H1 (cell line): ENCODE data around the gene TGM3. TPM values are rescaled to one million over a fixed set of nuclear protein-coding genes. Genes with fewer than 3 reads are reported as not detected.

Source experiments
- CTCF ChIA-PET: fragments of 300-600 bp; sonication (Branson Sonifier 250); formaldehyde crosslinking; loops from one replicate; lab custom pipeline; 2021; ENCODE audit not compliant: partially characterized antibody; lab: Charles Lee
- POLR2A ChIA-PET: fragments of 300-600 bp; sonication (Branson Sonifier 250); formaldehyde crosslinking; loops from one replicate; lab custom pipeline; 2021; ENCODE audit warnings: inconsistent platforms; ENCODE audit not compliant: partially characterized antibody; lab: Charles Lee
- DNase-seq, 2 experiments: peaks; one replicate each; pipeline versions ENCODE4 v3.0.0 to v3.0.0-alpha.2; 2010 to 2022; ENCODE audit warnings: low spot score in 2 of 2, low read depth in 1 of 2, mixed read lengths in 1 of 2
- FAIRE-seq: peaks from 2 replicates; lab custom pipeline; 2011; peaks lifted over from hg19 to GRCh38; lab: Jason Lieb, UNC
- H2AFZ ChIP-seq: 2 replicates; pipeline ENCODE4 v1.8.1; 2012; ENCODE audit warnings: low read length, inconsistent platforms
- H2AK5ac ChIP-seq: 2 replicates; pipeline ENCODE4 v1.6.1; 2013; ENCODE audit warnings: low read depth, low read length
- H2BK120ac ChIP-seq: replicated peaks from 2 replicates; pipeline ENCODE3; 2013; ENCODE audit warnings: low read depth, low read length, inconsistent platforms
- H2BK12ac ChIP-seq: 2 replicates; pipeline ENCODE4 v1.6.1; 2013; ENCODE audit warnings: low read depth, low read length
- H2BK15ac ChIP-seq: 2 replicates; pipeline ENCODE4 v1.6.1; 2013; ENCODE audit warnings: low read length
- H2BK20ac ChIP-seq: 2 replicates; pipeline ENCODE4 v1.6.1; 2013; ENCODE audit warnings: low read length
- H2BK5ac ChIP-seq: 2 replicates; pipeline ENCODE4 v1.6.1; 2013; ENCODE audit warnings: low read depth, low read length
- H3K14ac ChIP-seq: 2 replicates; pipeline ENCODE4 v1.6.1; 2013; ENCODE audit warnings: inconsistent platforms; ENCODE audit not compliant: insufficient read length
- H3K18ac ChIP-seq: 2 replicates; pipeline ENCODE4 v1.6.1; 2013; ENCODE audit warnings: low read length; ENCODE audit errors: extremely low read depth
- H3K23ac ChIP-seq: 2 replicates; pipeline ENCODE4 v1.6.1; 2013; ENCODE audit warnings: inconsistent platforms; ENCODE audit not compliant: insufficient read length
- H3K23me2 ChIP-seq: 2 replicates; pipeline ENCODE4 v1.6.1; 2013; ENCODE audit warnings: low read depth, low read length
- H3K27ac ChIP-seq: 2 replicates; pipeline ENCODE4 v1.6.1; 2011; ENCODE audit warnings: low read depth, low read length, inconsistent platforms
- H3K27me3 ChIP-seq, 4 experiments: replicated peaks in 1 of 4; 1 replicate in 1 of 4; 2 replicates in 3 of 4; pipeline versions ENCODE4 v1.6.1 to v1.8.1; 2011 to 2013; ENCODE audit warnings: low read length in 3 of 4, mild to moderate bottlenecking in 3 of 4, inconsistent platforms in 2 of 4, mixed read lengths in 2 of 4, moderate library complexity in 1 of 4; ENCODE audit not compliant: control insufficient read depth in 3 of 4, insufficient read depth in 3 of 4; ENCODE audit errors: extremely low read depth in 1 of 4
- H3K36me3 ChIP-seq, 4 experiments: 2 replicates each; pipeline versions ENCODE4 v1.6.1 to v1.8.1; 2011 to 2013; ENCODE audit warnings: mild to moderate bottlenecking in 4 of 4, low read length in 3 of 4, moderate library complexity in 2 of 4, control low read depth in 1 of 4, inconsistent platforms in 1 of 4; ENCODE audit not compliant: insufficient read depth in 4 of 4, control insufficient read depth in 2 of 4
- H3K4ac ChIP-seq: replicated peaks from 2 replicates; pipeline ENCODE3; 2013; ENCODE audit warnings: low read length, low read depth, mixed read lengths, inconsistent platforms; ENCODE audit not compliant: insufficient read length
- H3K4me1 ChIP-seq, 4 experiments: replicated peaks in 1 of 4; 1 replicate in 1 of 4; 2 replicates in 3 of 4; pipeline versions ENCODE4 v1.6.1 to v1.8.1; 2011 to 2013; ENCODE audit warnings: low read length in 3 of 4, inconsistent platforms in 2 of 4, mixed read lengths in 1 of 4; ENCODE audit not compliant: insufficient read depth in 4 of 4, control insufficient read depth in 3 of 4
- H3K4me2 ChIP-seq, 2 experiments: 2 replicates each; pipeline versions ENCODE4 v1.6.1 to v1.8.1; 2011 to 2013; ENCODE audit warnings: low read depth in 2 of 2, low read length in 2 of 2, control low read depth in 1 of 2, inconsistent platforms in 1 of 2, mild to moderate bottlenecking in 1 of 2; ENCODE audit not compliant: insufficient read depth in 1 of 2
- H3K4me3 ChIP-seq, 4 experiments: fragments of 200-600, 300-600 bp in 1 of 4; sonication (generic), shearing (Covaris generic), sonication (Bioruptor Twin) in 1 of 4; 2 replicates each; pipeline versions ENCODE4 v1.5.1 to v1.8.1; 2011 to 2016; ENCODE audit warnings: low read length in 4 of 4, low read depth in 3 of 4, control low read depth in 2 of 4, inconsistent platforms in 2 of 4, mild to moderate bottlenecking in 2 of 4, mixed read lengths in 1 of 4, moderate library complexity in 1 of 4; ENCODE audit not compliant: insufficient read depth in 2 of 4; ENCODE audit errors: extremely low read depth in 1 of 4
- H3K56ac ChIP-seq: replicated peaks from 2 replicates; pipeline ENCODE3; 2013; ENCODE audit warnings: low read depth, mild to moderate bottlenecking, mixed read lengths, low read length, inconsistent platforms; ENCODE audit not compliant: insufficient read length
- H3K79me1 ChIP-seq: 2 replicates; pipeline ENCODE4 v1.6.1; 2013; ENCODE audit warnings: low read depth, low read length, control low read depth
- H3K79me2 ChIP-seq, 2 experiments: 2 replicates each; pipeline versions ENCODE4 v1.6.1 to v1.8.1; 2012 to 2013; ENCODE audit warnings: low read length in 2 of 2, mild to moderate bottlenecking in 2 of 2, inconsistent platforms in 1 of 2; ENCODE audit not compliant: insufficient read depth in 2 of 2, control insufficient read depth in 1 of 2
- H3K9ac ChIP-seq, 4 experiments: replicated peaks in 1 of 4; 1 replicate in 1 of 4; 2 replicates in 3 of 4; pipeline versions ENCODE4 v1.6.1 to v1.8.1; 2011 to 2013; ENCODE audit warnings: low read depth in 3 of 4, low read length in 3 of 4, control low read depth in 2 of 4, mild to moderate bottlenecking in 2 of 4, moderate library complexity in 2 of 4, inconsistent platforms in 1 of 4; ENCODE audit errors: extremely low read depth in 1 of 4
- H3K9me3 ChIP-seq, 2 experiments: 2 replicates each; pipeline versions ENCODE4 v1.6.1 to v1.8.1; 2012 to 2013; ENCODE audit warnings: mild to moderate bottlenecking in 2 of 2, moderate library complexity in 2 of 2, control low read depth in 1 of 2, inconsistent platforms in 1 of 2, low read depth in 1 of 2, low read length in 1 of 2, mixed read lengths in 1 of 2; ENCODE audit not compliant: insufficient read depth in 2 of 2
- H4K20me1 ChIP-seq, 2 experiments: replicated peaks in 1 of 2; 2 replicates each; pipeline versions ENCODE3 to v1.8.1; 2011 to 2013; ENCODE audit warnings: inconsistent platforms in 2 of 2, low read length in 2 of 2, mild to moderate bottlenecking in 1 of 2; ENCODE audit not compliant: insufficient read depth in 2 of 2, control insufficient read depth in 1 of 2
- H4K5ac ChIP-seq: 2 replicates; pipeline ENCODE4 v1.6.1; 2013; ENCODE audit warnings: low read length, low read depth, mixed read lengths, inconsistent platforms; ENCODE audit not compliant: insufficient read length
- H4K8ac ChIP-seq: 2 replicates; pipeline ENCODE4 v1.8.0; 2013; ENCODE audit warnings: mild to moderate bottlenecking, moderate library complexity, low read length, inconsistent platforms; ENCODE audit not compliant: insufficient read depth; ENCODE audit errors: extremely low read depth
- H4K91ac ChIP-seq: replicated peaks from 2 replicates; pipeline ENCODE3; 2013; ENCODE audit warnings: low read length, mixed read lengths, inconsistent platforms; ENCODE audit not compliant: insufficient read length
- ASH2L ChIP-seq: fragments of 200-600, 300-600 bp; sonication (generic); IDR thresholded peaks from one replicate; pipeline ENCODE4 v1.7.1; 2017; ENCODE audit warnings: low read length
- CBX5 ChIP-seq: fragments of 300-800, 300-1000 bp; sonication (generic); IDR thresholded peaks from 2 replicates; pipeline ENCODE4 v1.7.1; 2016; ENCODE audit warnings: antibody characterized with exemption, low read length, low read depth
- CEBPB ChIP-seq: IDR thresholded peaks from 2 replicates; pipeline ENCODE4 v1.6.1; 2012; ENCODE audit warnings: low read depth, low read length
- CHD2 ChIP-seq: IDR thresholded peaks from 2 replicates; pipeline ENCODE4 v1.6.1; 2012; ENCODE audit warnings: low read length, improper control_type of control experiment
- FOSL1 ChIP-seq: IDR thresholded peaks from 2 replicates; pipeline ENCODE4 v1.6.1; 2011; ENCODE audit warnings: mild to moderate bottlenecking, low read depth, low read length, moderate library complexity; ENCODE audit not compliant: insufficient read depth
- GABPA ChIP-seq: IDR thresholded peaks from 2 replicates; pipeline ENCODE4 v1.6.1; 2011; ENCODE audit warnings: mild to moderate bottlenecking, low read length, moderate library complexity, borderline replicate concordance; ENCODE audit not compliant: insufficient read depth
- NRF1 ChIP-seq: IDR thresholded peaks from 2 replicates; pipeline ENCODE4 v1.6.1; 2011; ENCODE audit warnings: mild to moderate bottlenecking, low read depth, low read length, improper control_type of control experiment
- POLR2A ChIP-seq, 2 experiments: IDR thresholded peaks; 1 replicate in 1 of 2; 2 replicates in 1 of 2; pipeline ENCODE4 v1.6.1; 2011; ENCODE audit warnings: low read depth in 2 of 2, low read length in 2 of 2, mild to moderate bottlenecking in 2 of 2; ENCODE audit errors: control extremely low read depth in 1 of 2
- RNF2 ChIP-seq: fragments of 200-900, 300-1000 bp; sonication (generic); IDR thresholded peaks from 2 replicates; pipeline ENCODE4 v1.7.1; 2016; ENCODE audit warnings: borderline replicate concordance, low read depth, mild to moderate bottlenecking, antibody characterized with exemption, low read length; ENCODE audit not compliant: poor library complexity, severe bottlenecking; ENCODE audit errors: missing control alignments
- SIX5 ChIP-seq: IDR thresholded peaks from 2 replicates; pipeline ENCODE4 v1.6.1; 2011; ENCODE audit warnings: mild to moderate bottlenecking, low read depth, low read length
- SP2 ChIP-seq: IDR thresholded peaks from 2 replicates; pipeline ENCODE4 v1.6.1; 2012; ENCODE audit warnings: mild to moderate bottlenecking, low read length, inconsistent platforms
- TAF1 ChIP-seq: IDR thresholded peaks from 2 replicates; pipeline ENCODE4 v1.6.1; 2011; ENCODE audit warnings: mild to moderate bottlenecking, low read depth, low read length
- ZNF274 ChIP-seq: IDR thresholded peaks from 2 replicates; pipeline ENCODE4 v1.7.0; 2012; ENCODE audit warnings: low read length, borderline replicate concordance; ENCODE audit errors: extremely low read depth
- polyA plus RNA-seq, 7 experiments: library from polyadenylated mRNA; depleted of rRNA in 3 of 7; stranded (reverse) in 5 of 7; unstranded in 2 of 7; fragments of >200 nt in 5 of 7; fragments of 200-250 nt in 2 of 7; gene quantifications; 1 replicate in 5 of 7; 2 replicates in 1 of 7; 4 replicates in 1 of 7; pipeline versions ENCODE4 v1.2.1 to v1.2.3, GENCODE V29; 2011 to 2013; ENCODE audit warnings: missing spikeins in 2 of 7, mixed read lengths in 2 of 7
- total RNA-seq: library from RNA; stranded (reverse); fragmentation: NEBNext Ultra II Directional; extraction: Animal tissue kit (Norgen Biotek cat#: 25700); gene quantifications from 2 replicates; pipeline ENCODE4 v1.2.1, GENCODE V29; 2021
- TF ChIP-seq, protein P1 (sequence below): IDR thresholded peaks from 2 replicates; pipeline ENCODE4 v1.6.1; 2012; ENCODE audit warnings: inconsistent platforms
- TF ChIP-seq, protein P2 (sequence below): IDR thresholded peaks from 2 replicates; pipeline ENCODE4 v1.6.1; 2011; ENCODE audit warnings: low read depth, mild to moderate bottlenecking, low read length; ENCODE audit not compliant: insufficient read depth

The TGM3 gene
- total and polyA plus RNA-seq, 2 of the 8 experiments (the other 6 are each of a cell fraction or from before 2014, with no cell fraction given): 0.12 TPM; not detected in 1

DNA sequence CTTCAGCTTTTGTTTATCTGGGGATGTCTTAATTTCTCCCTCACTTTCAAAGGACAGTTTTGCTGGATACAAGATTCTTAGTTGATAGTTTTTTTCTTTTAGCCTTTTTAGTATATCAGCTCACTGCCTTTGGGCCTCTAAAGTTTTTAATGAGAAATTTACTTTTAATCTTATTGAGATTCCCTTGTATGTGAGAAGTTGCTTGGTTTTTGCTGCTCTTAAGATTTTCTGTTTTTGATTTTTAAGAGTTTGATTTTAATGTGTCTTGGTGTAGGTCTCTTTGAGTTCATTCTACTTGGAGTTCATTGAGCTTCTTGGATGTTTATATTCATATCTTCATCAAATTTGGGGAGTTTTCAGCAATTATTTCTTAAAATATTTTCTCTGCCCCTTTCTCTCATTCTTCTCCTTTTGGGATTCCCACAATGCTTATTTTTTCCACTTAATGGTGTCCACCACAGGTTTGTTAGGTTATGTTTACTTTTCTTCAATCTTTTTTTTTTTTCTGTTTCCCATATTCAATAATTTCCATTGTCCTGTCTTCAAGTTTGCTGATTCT is 65.3 kb downstream of the TGM3 start:
- no peak overlapping the region for H2BK120ac ChIP-seq
- POLR2A ChIA-PET: interaction anchor here (0.6 kb wide), 1 partner anchor 104 kb away, joined by 3 read pairs; no protein-coding TSS in a partner anchor
- TF ChIP-seq SP2: no peak
- TF ChIP-seq RNF2: no peak
- no peak for TF ChIP-seq SIX5
- no peak for TF ChIP-seq NRF1
- TF ChIP-seq, protein P1, sequence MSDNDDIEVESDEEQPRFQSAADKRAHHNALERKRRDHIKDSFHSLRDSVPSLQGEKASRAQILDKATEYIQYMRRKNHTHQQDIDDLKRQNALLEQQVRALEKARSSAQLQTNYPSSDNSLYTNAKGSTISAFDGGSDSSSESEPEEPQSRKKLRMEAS: no peak
- TF ChIP-seq CEBPB: no peak
- no peak for TF ChIP-seq CHD2
- TF ChIP-seq ASH2L: no peak
- no peak for TF ChIP-seq FOSL1
- TF ChIP-seq TAF1: no peak
- no peak for TF ChIP-seq GABPA
- no peak for TF ChIP-seq POLR2A (IDR thresholded peaks at IDR 0.05; ENCODE audit: control extremely low read depth in 1 of 2, low read depth in 2 of 2, low read length in 2 of 2)
- TF ChIP-seq CBX5: no peak
- TF ChIP-seq ZNF274: no peak
- TF ChIP-seq, protein P2, sequence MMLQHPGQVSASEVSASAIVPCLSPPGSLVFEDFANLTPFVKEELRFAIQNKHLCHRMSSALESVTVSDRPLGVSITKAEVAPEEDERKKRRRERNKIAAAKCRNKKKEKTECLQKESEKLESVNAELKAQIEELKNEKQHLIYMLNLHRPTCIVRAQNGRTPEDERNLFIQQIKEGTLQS: no peak

More for the DNA sequence above, 65.3 kb downstream of the TGM3 start:
- Histone ChIP-seq H3K4ac (no peak overlapping the region), H3K4me1 (no peaks in the 10 kb centered on the region), H2AK5ac (no peak overlapping the region), H3K4me2 (no peak overlapping the region), H2BK15ac (no peak overlapping the region), H3K18ac (no peak overlapping the region), H3K4me3 (no peak overlapping the region), H4K91ac (no peak overlapping the region), H3K79me1 (no peaks in the 10 kb centered on the region), H4K8ac (no peak overlapping the region), H3K14ac (no peak overlapping the region), H2BK20ac (no peak overlapping the region), H2AFZ (no peak overlapping the region), H3K23me2 (no peaks in the 10 kb centered on the region), H2BK12ac (no peak overlapping the region), H2BK5ac (no peak overlapping the region), H3K56ac (no peak overlapping the region), H3K9ac (no peak overlapping the region), H3K23ac (no peak overlapping the region), H3K27me3 (no peaks in the 10 kb centered on the region), H3K36me3 (no peaks in the 10 kb centered on the region), H3K9me3 (no peaks in the 10 kb centered on the region), H3K79me2 (no peaks in the 10 kb centered on the region), H3K27ac (no peak overlapping the region), H4K20me1 (no peaks in the 10 kb centered on the region), H4K5ac (no peak overlapping the region)
- no peak for DNase-seq
- CTCF ChIA-PET: interaction anchor here (1.1 to 1.8 kb wide), 2 partner anchors 26 to 91 kb away, joined by 5 read pairs; no protein-coding TSS in a partner anchor
- FAIRE-seq: no peak
